Muscle of back (tissue), 13 donors: ENCODE measurements around the gene LBH. TPM values are rescaled to one million over a fixed set of nuclear protein-coding genes. Genes with fewer than 3 reads are reported as not detected.
A peak's percentile ranks its signal among the peaks of the same experiment; 100 is the strongest.

Experiments
- DNase-seq, 3 donors: peaks; one replicate each; pipeline versions ENCODE4 v3.0.0 to v3.0.0-alpha.2; 2013
- long read RNA-seq, 9 donors: transcript quantifications; one replicate each; lab custom pipeline, GENCODE V29; 2026
- polyA plus RNA-seq, 10 donors: library from polyadenylated mRNA; unstranded; fragments of 120-200 nt; gene quantifications; one replicate each; pipeline ENCODE4 v1.2.1, GENCODE V29; 2013; ENCODE audit not compliant: insufficient read length in 10 of 10

Gene LBH
- 10 to 100 TPM; 19.1 to 39.0 (median 29.9) TPM for polyA plus RNA-seq
- long read RNA-seq, donor 1, transcript LBH-201 (3 exons, 3,095 nt): major isoform, 11 of 48 reads
- long read RNA-seq, donor 1, partial matches to known transcripts: 37 of 48 reads
- long read RNA-seq, donor 1, other reads (novel, unspliced or antisense): 0 of 48 reads
- long read RNA-seq, donor 2, transcript LBH-201 (3 exons, 3,095 nt): major isoform, 11 of 11 reads
- long read RNA-seq, donor 2, partial matches to known transcripts: 0 of 11 reads
- long read RNA-seq, donor 2, other reads (novel, unspliced or antisense): 0 of 11 reads
- long read RNA-seq, donor 3: 0 reads
- long read RNA-seq, donor 4, transcript LBH-201 (3 exons, 3,095 nt): major isoform, 10 of 10 reads
- long read RNA-seq, donor 4, partial matches to known transcripts: 0 of 10 reads
- long read RNA-seq, donor 4, other reads (novel, unspliced or antisense): 0 of 10 reads
- long read RNA-seq, donor 5, transcript LBH-201 (3 exons, 3,095 nt): major isoform, 9 of 18 reads
- long read RNA-seq, donor 5, partial matches to known transcripts: 5 of 18 reads
- long read RNA-seq, donor 5, other reads (novel, unspliced or antisense): 0 of 18 reads
- long read RNA-seq, donor 6, transcript LBH-201 (3 exons, 3,095 nt): major isoform, 15 of 15 reads
- long read RNA-seq, donor 6, partial matches to known transcripts: 0 of 15 reads
- long read RNA-seq, donor 6, other reads (novel, unspliced or antisense): 0 of 15 reads
- long read RNA-seq, donor 7, transcript LBH-201 (3 exons, 3,095 nt): major isoform, 7 of 8 reads
- long read RNA-seq, donor 7, partial matches to known transcripts: 0 of 8 reads
- long read RNA-seq, donor 7, other reads (novel, unspliced or antisense): 0 of 8 reads
- long read RNA-seq, donor 8, transcript LBH-201 (3 exons, 3,095 nt): major isoform, 11 of 11 reads
- long read RNA-seq, donor 8, partial matches to known transcripts: 0 of 11 reads
- long read RNA-seq, donor 8, other reads (novel, unspliced or antisense): 0 of 11 reads
- long read RNA-seq, donor 9, transcript LBH-201 (3 exons, 3,095 nt): major isoform, 5 of 5 reads
- long read RNA-seq, donor 9, partial matches to known transcripts: 0 of 5 reads
- long read RNA-seq, donor 9, other reads (novel, unspliced or antisense): 0 of 5 reads

DNA sequence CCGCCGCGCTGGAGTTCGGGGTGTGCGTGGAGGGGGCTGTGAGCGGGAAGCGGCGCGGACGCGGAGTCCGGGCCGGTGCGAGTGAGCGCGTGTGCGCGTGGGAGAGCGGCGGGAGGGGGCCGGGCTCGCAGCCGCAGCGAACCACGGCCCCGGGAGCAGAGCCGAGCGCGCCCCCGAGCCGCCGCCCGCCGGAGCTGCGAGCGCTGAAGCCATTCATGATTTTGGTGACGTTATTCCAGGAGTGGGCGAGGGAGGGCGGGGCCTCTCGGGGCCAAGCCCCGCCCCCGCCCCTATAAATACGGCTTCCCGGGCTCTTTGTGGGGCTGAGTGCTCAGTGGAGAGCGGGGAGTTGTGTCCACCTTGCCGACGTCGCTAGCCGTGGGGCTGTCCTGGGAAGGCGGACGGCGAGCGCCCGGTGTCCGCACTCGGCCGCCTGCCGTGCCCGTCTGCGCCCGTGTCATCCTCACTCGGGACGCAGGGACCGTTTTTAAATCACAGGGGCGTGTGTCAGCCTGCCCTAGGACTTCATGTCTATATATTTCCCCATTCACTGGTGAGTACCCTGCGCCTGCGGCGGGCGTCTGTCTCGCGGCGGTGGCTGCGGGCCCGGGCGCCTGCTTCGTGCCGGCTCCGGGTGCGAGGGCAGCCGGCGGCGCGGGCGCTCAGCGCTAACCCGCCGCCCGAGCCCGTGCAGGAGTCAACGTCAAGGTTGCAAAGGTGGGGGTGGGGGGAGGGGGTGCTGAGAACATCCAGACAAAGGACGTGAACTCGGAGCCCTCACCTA lies at the start of gene LBH:
Gene LBH, plus strand, starts transcription at position 323 of the 784 bp plus-strand sequence. Its CDS starts 205 bp downstream, at position 528.
- DNase-seq: peak; percentile 90 to 96 (median 92)

DNA sequence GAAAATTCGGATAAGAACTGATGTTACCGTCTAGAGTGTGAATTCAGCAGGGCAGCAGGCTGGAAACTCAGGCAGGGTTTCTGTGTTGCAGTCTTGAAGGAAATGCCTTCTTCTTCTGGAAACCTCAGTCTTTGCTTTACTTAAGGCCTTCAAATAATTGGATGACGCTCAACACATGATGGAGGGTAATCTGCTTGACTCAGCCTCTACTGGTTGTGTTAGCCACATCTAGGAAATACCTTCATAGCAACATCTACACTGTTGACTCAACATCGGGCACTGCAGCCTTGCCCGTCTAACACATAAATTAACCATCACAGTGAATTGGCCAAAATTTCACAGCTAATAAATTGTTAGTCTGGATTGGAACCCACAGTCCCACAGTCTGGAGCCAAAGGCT lies 47.3 kb upstream of the LBH start:
- no peak for DNase-seq

DNA sequence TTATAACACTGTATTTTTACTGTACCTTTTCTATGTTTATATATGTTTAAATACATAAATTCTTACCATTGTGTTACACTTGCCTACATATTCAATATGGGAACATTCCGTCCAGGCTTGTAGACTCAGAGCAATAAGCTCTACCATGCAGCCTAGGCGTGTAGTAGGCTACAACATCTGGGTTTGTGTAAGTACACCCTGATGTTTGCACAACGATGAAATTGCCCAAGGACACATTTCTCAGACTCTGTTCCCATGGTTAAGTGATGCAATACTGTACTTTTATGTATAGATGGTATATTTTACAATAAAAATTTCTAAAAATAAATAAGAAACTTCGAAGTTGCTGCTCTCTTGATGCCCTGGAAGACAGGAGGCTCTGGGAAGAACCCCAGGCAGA lies 46.2 kb upstream of the LBH start:
- no peak for DNase-seq

DNA sequence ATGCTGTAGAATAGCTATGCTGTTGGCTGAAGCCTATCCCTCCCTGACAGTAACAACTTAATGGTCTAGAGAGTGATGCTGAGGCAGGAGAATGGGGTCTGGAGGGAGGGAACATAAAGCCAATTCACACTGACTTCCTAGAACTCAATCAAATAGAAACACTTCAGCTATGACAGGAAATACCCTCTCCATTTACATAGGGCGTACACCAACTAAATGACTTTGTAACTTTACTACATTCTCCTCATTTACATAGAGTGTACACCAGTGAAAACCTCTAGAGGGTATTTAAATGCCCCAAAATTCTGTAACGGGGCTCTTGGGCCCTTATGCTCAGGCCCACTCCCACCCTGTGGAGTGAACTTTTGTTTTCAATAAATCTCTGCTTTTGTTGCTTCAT lies 43.0 kb upstream of the LBH start:
- no peak for DNase-seq

DNA sequence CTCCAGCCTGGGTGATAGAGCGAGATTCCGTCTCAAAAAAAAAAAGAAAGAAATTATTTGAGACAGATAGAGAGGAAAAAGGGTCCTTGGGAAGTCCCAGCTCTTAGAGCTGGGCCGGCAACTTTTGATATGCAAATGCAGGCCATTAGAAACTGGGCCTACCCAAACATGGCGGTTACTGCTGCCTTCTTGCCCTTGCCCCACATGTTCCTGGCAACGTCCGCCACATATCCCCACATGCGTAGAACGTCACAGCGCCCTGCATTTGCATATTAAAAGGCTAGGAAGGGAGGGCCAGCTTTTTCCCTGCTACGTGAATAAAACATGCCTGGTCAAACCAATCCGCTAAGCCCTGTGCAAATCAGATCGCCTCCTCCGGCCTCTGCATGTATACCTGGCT lies 40.7 kb upstream of the LBH start:
- DNase-seq: no peak

DNA sequence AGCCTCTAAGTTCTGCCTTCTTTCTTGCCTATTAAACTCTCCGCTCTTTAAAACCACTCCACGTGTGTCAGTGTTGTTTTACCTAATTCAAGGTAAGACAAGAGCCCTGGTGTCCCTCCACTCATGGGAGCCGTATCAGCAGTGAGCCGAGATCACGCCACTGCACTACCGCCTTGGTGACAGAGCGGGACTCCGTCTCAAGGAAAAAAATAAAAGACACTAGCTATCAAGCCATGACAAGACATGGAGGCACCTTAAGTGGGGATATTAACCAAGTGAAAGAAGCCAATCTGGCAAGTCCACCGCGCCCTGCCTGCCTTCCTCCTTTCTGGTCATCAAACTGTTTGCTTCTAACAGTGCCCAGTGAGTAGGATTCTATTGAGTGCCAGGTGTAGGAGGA lies 40.2 kb upstream of the LBH start:
- no peak for DNase-seq

DNA sequence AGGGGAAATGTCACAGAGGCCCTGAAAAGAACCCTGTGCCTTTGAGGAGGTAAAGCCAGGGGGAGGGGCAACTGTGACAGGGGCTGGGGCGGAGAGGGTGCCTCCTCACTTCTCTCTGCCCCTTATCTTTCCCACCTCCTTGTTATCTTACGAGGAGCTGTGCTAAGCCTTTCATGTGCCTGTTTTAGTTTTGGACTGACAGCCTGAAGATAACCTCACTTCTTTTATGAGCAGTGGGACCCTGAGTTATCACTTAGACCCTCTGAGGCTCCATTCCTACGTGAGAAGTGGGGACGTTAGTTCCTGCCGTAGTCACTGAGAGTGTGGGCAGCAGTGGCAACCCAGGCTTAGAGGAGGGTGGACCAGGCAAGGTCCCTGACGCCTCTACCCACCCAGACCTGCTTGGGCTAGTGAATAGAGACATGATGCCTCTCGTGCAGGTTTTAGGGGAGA lies 39.5 kb upstream of the LBH start:
- DNase-seq: no peak

DNA sequence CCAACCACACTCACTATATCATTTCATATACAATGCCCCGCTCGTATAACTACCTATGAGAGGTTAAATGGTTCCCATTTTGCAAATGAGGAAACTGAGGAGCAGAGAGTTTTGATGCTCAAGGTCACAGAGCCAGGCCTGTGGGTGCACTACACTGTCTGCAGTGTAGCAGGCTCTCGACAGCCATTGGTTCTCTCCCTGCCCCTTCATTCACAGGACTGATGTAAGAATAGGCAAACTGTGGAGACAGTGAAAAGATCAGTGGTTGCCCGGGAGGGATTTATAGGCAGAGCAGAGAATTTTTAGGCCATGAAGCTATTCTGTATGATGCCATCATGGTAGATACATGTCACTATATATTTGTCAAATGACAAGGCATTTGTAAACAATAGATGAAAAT lies 39.0 kb upstream of the LBH start:
- no peak for DNase-seq

DNA sequence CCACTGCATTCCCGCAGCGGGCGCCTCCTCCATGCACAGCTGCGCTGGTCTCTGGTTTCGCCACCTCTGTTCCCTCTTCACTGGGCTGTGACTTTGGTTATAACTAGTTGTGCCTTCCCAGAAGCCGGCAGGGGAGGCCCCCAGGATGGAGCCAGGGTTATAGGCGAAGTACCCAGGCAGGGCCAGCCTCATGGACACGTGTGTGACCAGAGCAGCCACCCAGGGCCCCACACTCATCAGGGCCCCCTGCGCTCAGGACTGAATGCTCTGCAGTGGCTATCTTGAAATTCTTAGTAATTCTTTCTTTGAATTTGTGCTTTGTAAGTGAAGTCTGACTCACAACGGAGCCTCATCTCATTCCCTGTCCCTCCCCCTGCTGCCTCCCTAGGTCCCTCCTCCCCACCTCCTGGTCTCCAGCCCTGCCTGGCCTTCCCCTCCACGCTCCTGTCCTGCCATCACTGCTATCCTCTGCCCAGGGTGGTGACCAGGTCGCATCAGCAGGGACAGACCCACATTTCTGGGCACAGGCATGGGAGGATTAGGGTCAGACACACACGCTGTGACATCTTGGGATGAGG lies 38.1 kb upstream of the LBH start:
- no peak for DNase-seq

DNA sequence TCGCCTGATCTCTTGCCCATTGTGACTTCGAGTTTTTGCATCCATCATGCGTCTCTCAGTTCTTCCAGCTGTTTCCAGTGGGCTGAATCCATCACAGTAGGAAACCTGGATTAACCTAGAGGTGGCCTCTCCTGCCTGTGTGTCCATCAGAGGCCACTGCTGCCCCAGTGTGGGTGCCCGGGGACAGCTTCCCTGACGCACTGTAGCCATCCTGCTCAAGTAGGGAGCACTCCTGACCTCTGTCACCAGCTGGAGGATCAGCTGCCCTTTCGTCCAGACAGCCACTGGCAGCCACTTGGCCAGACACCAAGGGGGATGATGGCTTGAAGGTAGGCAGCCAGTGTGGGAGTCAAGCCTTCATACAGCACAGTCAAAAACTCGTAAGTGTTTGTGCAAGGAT lies 36.9 kb upstream of the LBH start:
- DNase-seq: no peak

DNA sequence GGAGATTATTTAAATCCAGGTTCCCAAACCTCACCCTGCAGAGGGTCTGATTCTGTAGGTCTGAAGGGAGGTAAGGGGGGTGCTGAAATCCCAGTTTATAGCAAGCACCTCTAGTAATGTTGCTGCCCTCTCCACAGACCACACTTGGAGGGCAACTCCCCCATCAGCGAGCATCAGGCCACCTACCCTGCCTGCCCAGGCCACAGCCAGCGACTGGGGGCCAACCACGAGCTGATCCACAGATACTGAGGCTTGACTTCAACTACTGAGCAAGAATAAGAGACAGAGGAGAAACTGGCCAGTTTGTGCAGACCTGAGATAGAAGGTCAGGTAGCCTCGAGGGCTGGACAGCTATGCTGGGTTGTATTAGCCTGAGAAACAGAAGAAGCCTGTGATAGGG lies 36.3 kb upstream of the LBH start:
- DNase-seq: no peak

DNA sequence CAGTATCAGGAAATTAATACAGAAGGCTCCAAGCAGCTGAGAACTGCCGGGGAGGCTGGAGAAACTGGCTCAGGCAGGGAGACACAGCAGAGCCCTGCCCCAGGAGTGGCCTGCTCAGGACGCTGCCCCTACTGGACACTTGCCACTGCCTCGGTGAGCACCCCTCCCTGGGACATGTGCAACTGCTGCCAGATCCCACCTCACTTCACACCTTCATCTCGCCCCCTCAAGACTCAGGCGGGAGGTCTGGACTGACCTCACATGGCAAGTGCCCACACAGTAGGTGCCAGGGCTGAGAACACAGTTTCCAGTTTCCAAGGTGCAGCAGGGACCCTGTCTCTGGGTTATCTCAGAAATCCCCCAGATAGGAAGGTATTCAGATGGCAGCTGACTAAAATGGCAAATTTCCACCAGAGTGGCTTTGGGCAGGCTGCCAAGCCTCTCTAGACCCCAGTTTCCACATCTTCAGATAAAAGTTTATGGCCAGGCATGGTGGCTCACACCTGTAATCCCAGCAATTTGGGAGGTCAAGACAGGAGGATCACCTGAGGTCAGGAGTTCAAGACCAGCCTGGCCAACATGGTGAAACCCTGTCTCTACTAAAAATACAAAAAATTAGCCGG lies 33.7 kb upstream of the LBH start:
- DNase-seq: no peak

DNA sequence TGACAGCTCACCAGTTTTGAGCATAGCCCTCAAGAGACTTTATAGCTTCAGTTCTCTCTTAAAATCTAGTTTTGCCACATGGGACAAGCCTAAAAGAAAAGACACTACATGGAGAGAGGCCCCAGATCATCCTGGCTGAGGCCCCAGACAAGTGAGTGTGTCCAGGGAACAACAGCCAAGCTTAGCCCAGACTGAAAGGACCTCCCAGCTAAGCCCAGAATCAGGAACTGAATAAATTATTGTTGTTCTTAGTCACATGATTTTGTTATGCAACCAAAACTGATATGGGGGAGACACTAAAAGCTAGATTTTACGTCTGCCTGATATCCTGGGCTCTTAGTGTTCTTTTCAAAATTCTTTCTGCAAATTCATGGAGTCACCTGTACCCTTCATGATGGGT lies 29.3 kb upstream of the LBH start:
- peak in 1 of 3 donors; percentile 79 for DNase-seq

DNA sequence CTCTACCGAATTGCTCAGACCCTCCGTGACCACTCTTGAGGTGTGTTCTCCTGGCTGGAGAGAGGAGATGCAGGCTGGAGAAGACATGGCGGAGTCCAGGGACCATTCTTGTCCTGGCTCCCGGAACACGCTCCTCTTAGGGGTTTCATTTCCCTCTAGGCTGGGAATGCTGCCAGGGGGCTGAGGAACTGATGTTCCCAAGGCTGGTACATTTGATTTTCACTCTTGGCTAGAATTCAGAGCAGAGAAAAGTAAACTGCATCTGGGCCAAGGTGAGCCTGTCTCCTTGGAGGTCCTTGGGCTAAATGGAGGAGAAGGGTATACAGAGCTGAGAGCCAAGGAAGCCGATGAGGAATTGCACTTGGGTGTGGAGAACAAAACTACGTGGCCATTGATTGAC lies 28.2 kb upstream of the LBH start:
- no peak for DNase-seq

DNA sequence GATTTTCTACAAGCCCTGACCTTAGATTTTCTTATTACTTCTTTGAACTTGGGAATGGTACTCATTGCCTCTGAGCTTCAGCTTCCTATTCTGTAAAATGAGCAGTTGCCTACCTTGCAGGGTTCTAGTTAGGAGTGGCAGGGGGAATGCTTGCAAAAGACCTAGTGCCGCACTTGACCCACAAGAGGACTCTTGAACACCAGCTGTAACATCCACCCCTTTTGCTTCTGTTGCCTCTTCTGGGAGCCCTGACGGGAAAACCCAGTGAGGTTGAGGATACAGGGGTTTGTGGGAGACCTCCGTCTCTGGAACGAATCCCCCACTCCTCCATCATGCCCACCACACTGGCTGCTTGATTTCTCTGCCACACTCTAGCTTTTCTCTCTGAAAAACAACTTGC lies 27.1 kb upstream of the LBH start:
- no peak for DNase-seq

DNA sequence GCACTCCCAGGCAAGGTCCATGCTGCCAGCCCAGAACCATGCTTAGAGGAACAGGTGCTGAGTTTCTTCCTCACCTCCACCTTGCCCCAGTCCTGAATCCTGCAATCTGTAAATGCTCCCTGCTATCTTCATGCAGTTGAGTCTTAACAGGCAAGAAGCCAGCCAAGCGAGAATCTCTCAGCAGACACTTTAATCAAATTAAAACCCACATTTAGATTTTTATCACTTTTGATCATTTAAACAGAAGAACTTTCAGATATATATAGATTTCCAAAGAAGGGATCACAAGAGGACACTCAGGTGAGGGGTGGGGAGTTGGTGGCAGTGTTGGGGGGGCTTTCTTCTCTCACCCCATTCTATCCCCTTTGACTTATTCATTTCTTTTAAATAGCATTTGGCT lies 25.9 kb upstream of the LBH start:
- no peak for DNase-seq

DNA sequence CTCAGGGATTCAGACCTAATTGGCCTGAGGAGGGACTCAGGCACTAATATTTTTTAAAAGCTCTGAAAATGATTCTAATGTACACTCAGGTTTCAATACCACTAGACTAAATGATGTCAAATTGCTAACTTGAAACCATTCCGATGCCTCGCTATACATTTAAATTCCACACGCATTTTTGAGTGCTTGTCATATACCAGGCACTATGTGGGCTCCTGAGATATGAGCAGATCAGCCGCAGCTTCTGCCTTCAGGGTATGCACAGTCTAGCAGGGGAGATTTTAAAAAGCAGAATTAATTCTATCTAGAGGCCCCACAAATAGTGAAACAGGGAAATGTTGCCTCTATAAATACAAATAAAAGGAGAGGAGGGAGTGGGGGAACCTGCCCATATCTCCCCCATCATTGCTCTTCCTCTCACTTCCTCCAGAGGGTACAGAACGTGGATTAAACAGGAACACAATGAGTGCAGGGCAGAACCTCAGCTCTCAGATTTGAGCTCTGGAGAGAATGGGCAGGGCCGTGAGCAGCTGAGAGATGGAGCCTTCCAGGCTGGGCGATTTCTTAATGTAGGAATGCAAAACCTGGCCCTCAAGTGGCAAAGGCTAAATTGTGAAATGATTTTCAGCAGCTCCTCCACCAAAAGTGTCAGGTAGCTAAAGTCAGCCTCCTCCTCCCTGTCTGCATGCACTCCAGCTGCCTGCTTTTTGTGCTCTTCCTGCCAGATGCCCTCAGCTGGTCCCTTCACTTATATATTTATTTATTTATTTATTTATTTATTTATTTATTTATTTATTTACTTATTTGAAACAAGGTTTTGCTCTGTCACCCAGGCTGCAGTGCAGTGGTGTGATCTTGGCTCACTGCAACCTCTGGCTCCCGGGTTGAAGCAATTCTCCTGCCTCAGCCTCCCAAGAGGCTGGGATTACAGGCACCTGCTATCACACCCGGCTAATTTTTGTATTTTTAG lies 24.6 kb upstream of the LBH start:
- no peak for DNase-seq

DNA sequence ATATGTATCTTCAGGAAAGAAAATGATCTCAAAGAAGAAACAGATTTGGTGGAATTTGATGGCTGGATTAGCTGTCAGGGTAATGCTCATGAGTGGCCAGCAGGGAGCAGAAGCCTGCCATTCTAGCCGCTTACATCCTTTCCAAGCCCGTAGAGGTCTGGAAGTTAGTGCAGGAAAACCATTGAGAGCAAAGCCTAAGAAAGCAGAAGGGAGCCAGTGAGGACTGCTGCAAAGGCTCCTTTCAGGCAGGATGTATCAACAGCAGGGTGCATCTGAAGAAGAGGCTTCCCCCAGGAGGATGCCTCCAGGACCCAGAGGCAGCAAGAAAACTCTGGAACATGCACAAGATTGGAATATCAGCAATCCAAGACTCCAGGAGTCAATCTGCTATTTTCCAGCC lies 22.9 kb upstream of the LBH start:
- peak; percentile 63 to 91 (median 69) for DNase-seq

DNA sequence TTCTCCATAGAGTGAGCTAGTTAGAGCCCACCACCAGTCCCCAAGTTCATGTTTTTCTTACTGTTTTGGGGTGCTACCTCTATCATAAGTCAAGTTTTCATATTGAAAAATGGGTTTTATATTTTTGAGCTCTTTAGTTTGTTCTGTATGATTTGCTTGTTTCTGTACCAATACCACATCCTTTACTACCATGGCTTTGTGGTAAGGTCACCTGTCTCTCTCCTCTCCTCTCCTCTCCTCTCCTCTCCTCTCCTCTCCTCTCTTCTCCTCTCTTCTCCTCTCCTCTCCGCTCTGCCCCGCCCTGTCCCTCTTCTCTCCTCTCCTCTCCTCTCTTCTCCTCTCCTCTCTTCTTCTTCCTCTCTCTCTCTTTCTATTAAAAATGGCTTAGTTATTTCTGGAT lies 22.1 kb upstream of the LBH start:
- no peak for DNase-seq
